ENCODE measurements around the gene DDAH1. TPM values are rescaled to one million over a fixed set of nuclear protein-coding genes. Genes with fewer than 3 reads are reported as not detected.
A peak's percentile ranks its signal among the peaks of the same experiment; 100 is the strongest.

DDAH1 gene
- total RNA-seq, 1 experiment from 2014 or later, result 7.9 TPM

- CTCF ChIA-PET, result interaction anchor here (0.6 to 3.2 kb wide), 34 partner anchors 10 to 756 kb away, joined by 3 to 26 read pairs (median 5); partner anchors contain the start of genes BCL10 and C1orf52
- TF ChIP-seq CTCF (IDR thresholded peaks at IDR 0.05; ENCODE audit: unreplicated experiment), result peak; percentile 56
- no peaks in the 10 kb centered on the region for H3K27me3 Mint-ChIP-seq (ENCODE audit: insufficient read depth, unreplicated experiment)
- DNase-seq (ENCODE audit: unreplicated experiment), result peak; percentile 45
- H3K27ac Mint-ChIP-seq (ENCODE audit: low read depth, unreplicated experiment), result peak overlapping the region; percentile 16
- intact Hi-C loops (cut with micrococcal nuclease), result loop anchor here (2.0 to 5.0 kb wide), 3 partner anchors 37 to 237 kb away; partner anchors contain the start of gene CCN1
- no peaks in the 10 kb centered on the region for H3K9me3 Mint-ChIP-seq (ENCODE audit: unreplicated experiment)
- no peaks in the 10 kb centered on the region for H3K36me3 Mint-ChIP-seq (ENCODE audit: insufficient read depth, unreplicated experiment)
- no TSS peak for BruUV-seq (replicated peaks)
- H3K4me3 Mint-ChIP-seq (ENCODE audit: unreplicated experiment), result no peak overlapping the region
- POLR2A ChIA-PET, result interaction anchor here (0.6 to 2.7 kb wide), 7 partner anchors 15 to 237 kb away, joined by 3 to 12 read pairs (median 3); partner anchors contain the start of gene BCL10
- H3K4me1 Mint-ChIP-seq (ENCODE audit: insufficient read depth, unreplicated experiment), result peaks cover 16% of the 10 kb centered on the region
Observed at GRCh38 chr1:85344256-85344694, 120.7 kb downstream of the DDAH1 start.

- DNase-seq (ENCODE audit: unreplicated experiment), result no peak
Observed at GRCh38 chr1:85343612-85344255, 121.2 kb downstream of the DDAH1 start.

GRCh38 chr1:85343213-85343611 lies 121.7 kb downstream of the DDAH1 start:
- Mint-ChIP-seq H3K27ac (ENCODE audit: low read depth, unreplicated experiment) (no peak overlapping the region), H3K27me3 (ENCODE audit: insufficient read depth, unreplicated experiment) (no peaks in the 10 kb centered on the region), H3K4me3 (ENCODE audit: unreplicated experiment) (no peak overlapping the region), H3K36me3 (ENCODE audit: insufficient read depth, unreplicated experiment) (no peaks in the 10 kb centered on the region), H3K9me3 (ENCODE audit: unreplicated experiment) (no peaks in the 10 kb centered on the region), H3K4me1 (ENCODE audit: insufficient read depth, unreplicated experiment) (peaks cover 20% of the 10 kb centered on the region)
- no peak for DNase-seq (ENCODE audit: unreplicated experiment)
- ChIA-PET CTCF (interaction anchor here (0.7 to 3.2 kb wide), 19 partner anchors 12 to 769 kb away, joined by 3 to 26 read pairs (median 9); partner anchors contain the start of genes BCL10 and C1orf52), POLR2A (interaction anchor here (0.6 to 2.7 kb wide), 8 partner anchors 8 to 365 kb away, joined by 3 to 12 read pairs (median 4); partner anchors contain the start of genes BCL10 and ZNHIT6)
- no TSS peak for BruUV-seq (replicated peaks)
- no peak for TF ChIP-seq CTCF (IDR thresholded peaks at IDR 0.05; ENCODE audit: unreplicated experiment)
- intact Hi-C loops (cut with micrococcal nuclease), result loop anchor here (5.0 kb wide), 2 partner anchors 36 to 54 kb away; no protein-coding TSS in a partner anchor

More at GRCh38 chr1:85343612-85344255, 121.2 kb downstream of the DDAH1 start:
- CTCF ChIA-PET, result interaction anchor here (0.6 to 3.2 kb wide), 35 partner anchors 10 to 768 kb away, joined by 3 to 26 read pairs (median 5); partner anchors contain the start of genes BCL10 and C1orf52
- Mint-ChIP-seq H3K9me3 (ENCODE audit: unreplicated experiment) (no peaks in the 10 kb centered on the region), H3K4me1 (ENCODE audit: insufficient read depth, unreplicated experiment) (peaks cover 20% of the 10 kb centered on the region), H3K4me3 (ENCODE audit: unreplicated experiment) (no peak overlapping the region), H3K27ac (ENCODE audit: low read depth, unreplicated experiment) (peak overlapping the region; percentile 16), H3K27me3 (ENCODE audit: insufficient read depth, unreplicated experiment) (no peaks in the 10 kb centered on the region), H3K36me3 (ENCODE audit: insufficient read depth, unreplicated experiment) (no peaks in the 10 kb centered on the region)
- TF ChIP-seq CTCF (IDR thresholded peaks at IDR 0.05; ENCODE audit: unreplicated experiment), result no peak
- BruUV-seq (replicated peaks), result no TSS peak
- intact Hi-C loops (cut with micrococcal nuclease), result loop anchor here (2.0 to 5.0 kb wide), 3 partner anchors 36 to 237 kb away; partner anchors contain the start of gene CCN1
- POLR2A ChIA-PET, result interaction anchor here (0.6 to 2.7 kb wide), 9 partner anchors 14 to 365 kb away, joined by 3 to 12 read pairs (median 3); partner anchors contain the start of genes BCL10 and ZNHIT6

- Mint-ChIP-seq H3K27ac (ENCODE audit: low read depth, unreplicated experiment) (peak overlapping the region; percentile 63), H3K4me1 (ENCODE audit: insufficient read depth, unreplicated experiment) (peaks cover 20% of the 10 kb centered on the region), H3K36me3 (ENCODE audit: insufficient read depth, unreplicated experiment) (no peaks in the 10 kb centered on the region), H3K9me3 (ENCODE audit: unreplicated experiment) (no peaks in the 10 kb centered on the region), H3K4me3 (ENCODE audit: unreplicated experiment) (no peak overlapping the region), H3K27me3 (ENCODE audit: insufficient read depth, unreplicated experiment) (no peaks in the 10 kb centered on the region)
- intact Hi-C loops (cut with micrococcal nuclease), result loop anchor here (5.0 kb wide), 2 partner anchors 35 to 55 kb away; no protein-coding TSS in a partner anchor
- BruUV-seq (replicated peaks), result no TSS peak
- TF ChIP-seq CTCF (IDR thresholded peaks at IDR 0.05; ENCODE audit: unreplicated experiment), result no peak
- DNase-seq (ENCODE audit: unreplicated experiment), result no peak
- POLR2A ChIA-PET, result interaction anchor here (0.8 to 2.7 kb wide), 4 partner anchors 13 to 240 kb away, joined by 3 to 12 read pairs (median 7); partner anchors contain the start of gene BCL10
- CTCF ChIA-PET, result interaction anchor here (0.7 to 3.0 kb wide), 4 partner anchors 27 to 1105 kb away, joined by 3 to 26 read pairs (median 4); no protein-coding TSS in a partner anchor
Observed at GRCh38 chr1:85342207-85342606, 122.8 kb downstream of the DDAH1 start.
